GM12874 (cell line): ENCODE results near the gene FAM241B.

Experiments used
- CTCF ChIP-seq: IDR thresholded peaks from 2 replicates; pipeline ENCODE4 v1.5.1; 2011; ENCODE audit warnings: low read depth, mild to moderate bottlenecking, control low read depth, low read length, moderate library complexity; ENCODE audit not compliant: insufficient read depth

The FAM241B gene

GRCh38 chr10:69612760-69613159, 17.3 kb upstream of the FAM241B start:
- TF ChIP-seq CTCF, result no peak

GRCh38 chr10:69614130-69614529, 15.9 kb upstream of the FAM241B start:
- no peak for TF ChIP-seq CTCF

GRCh38 chr10:69616358-69616757, 13.7 kb upstream of the FAM241B start:
- TF ChIP-seq CTCF, result no peak

GRCh38 chr10:69618746-69619145, 11.3 kb upstream of the FAM241B start:
- no peak for TF ChIP-seq CTCF

GRCh38 chr10:69619626-69620025, 10.4 kb upstream of the FAM241B start:
- no peak for TF ChIP-seq CTCF

GRCh38 chr10:69620625-69621024, 9.4 kb upstream of the FAM241B start:
- TF ChIP-seq CTCF, result no peak

GRCh38 chr10:69624245-69624786, 5.7 kb upstream of the FAM241B start:
- TF ChIP-seq CTCF, result no peak
